Activated naive CD8-positive, alpha-beta T cell treated with anti-CD3 and anti-CD28 coated beads, Interleukin-2, amount 50 U/mL, for 24 hours (primary cell): ENCODE data around the gene IFT43.

Experiments
- ATAC-seq: fragments of 150-1000 bp; cut with Tn5 transposase; one replicate; pipeline ENCODE4 v1.10.0; 2021
- DNase-seq: peaks from one replicate; pipeline ENCODE4 v3.0.0; 2021
- H3K27ac Mint-ChIP-seq: one replicate; pipeline ENCODE4 v1.8.0; 2021; ENCODE audit warnings: mild to moderate bottlenecking, mixed read lengths
- H3K27me3 Mint-ChIP-seq: one replicate; pipeline ENCODE4 v1.8.0; 2021; ENCODE audit warnings: mixed read lengths
- H3K36me3 Mint-ChIP-seq: one replicate; pipeline ENCODE4 v1.8.0; 2021; ENCODE audit warnings: low read depth, mixed read lengths
- H3K4me1 Mint-ChIP-seq: one replicate; pipeline ENCODE4 v1.8.0; 2021; ENCODE audit warnings: mixed read lengths
- H3K4me3 Mint-ChIP-seq: one replicate; pipeline ENCODE4 v1.8.0; 2021; ENCODE audit warnings: mild to moderate bottlenecking, moderate library complexity, mixed read lengths
- H3K9me3 Mint-ChIP-seq: one replicate; pipeline ENCODE4 v1.8.0; 2021; ENCODE audit warnings: mixed read lengths

IFT43 gene

GRCh38 chr14:76057914-76058313, 72.4 kb downstream of the IFT43 start:
- ATAC-seq (no peak), DNase-seq (no peak)
- Mint-ChIP-seq H3K9me3 (no peaks in the 10 kb centered on the region), H3K27me3 (no peaks in the 10 kb centered on the region), H3K4me3 (no peak overlapping the region), H3K27ac (no peak overlapping the region), H3K36me3 (peaks cover 8% of the 10 kb centered on the region), H3K4me1 (no peaks in the 10 kb centered on the region)

- H3K4me3 Mint-ChIP-seq, result no peak overlapping the region
- no peaks in the 10 kb centered on the region for H3K4me1 Mint-ChIP-seq
- DNase-seq (no peak), ATAC-seq (no peak)
- H3K36me3 Mint-ChIP-seq, result peaks cover 23% of the 10 kb centered on the region
- no peak overlapping the region for H3K27ac Mint-ChIP-seq
- peaks cover 7% of the 10 kb centered on the region for H3K9me3 Mint-ChIP-seq
- H3K27me3 Mint-ChIP-seq, result no peaks in the 10 kb centered on the region
Observed at GRCh38 chr14:76063327-76063726, 77.8 kb downstream of the IFT43 start.

- Mint-ChIP-seq H3K4me3 (no peak overlapping the region), H3K36me3 (peaks cover 23% of the 10 kb centered on the region), H3K4me1 (no peaks in the 10 kb centered on the region), H3K9me3 (peaks cover 7% of the 10 kb centered on the region), H3K27ac (no peak overlapping the region), H3K27me3 (no peaks in the 10 kb centered on the region)
- DNase-seq (no peak), ATAC-seq (no peak)
Observed at GRCh38 chr14:76065519-76065918, 80.0 kb downstream of the IFT43 start.

DNA sequence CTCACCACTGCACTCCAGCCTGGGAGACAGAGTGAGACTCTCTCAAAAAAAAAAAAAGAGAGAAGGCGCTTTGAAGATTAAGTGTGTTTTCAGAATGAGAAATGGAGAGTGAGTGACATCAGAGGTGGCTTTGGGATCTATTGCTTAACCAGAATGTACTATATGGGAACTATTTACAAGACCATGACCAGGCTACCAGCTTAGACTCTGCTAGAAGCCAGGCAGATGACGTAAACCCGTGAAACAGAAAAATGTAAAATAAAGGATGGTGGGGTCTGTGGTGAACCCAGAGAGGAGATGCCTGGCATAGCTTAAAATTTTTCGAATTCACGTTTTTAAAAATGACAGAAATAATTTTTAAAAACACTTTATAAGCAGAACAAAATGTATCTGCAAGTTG, 82.0 kb downstream of the IFT43 start:
- peaks cover 7% of the 10 kb centered on the region for H3K9me3 Mint-ChIP-seq
- peaks cover 16% of the 10 kb centered on the region for H3K36me3 Mint-ChIP-seq
- no peaks in the 10 kb centered on the region for H3K4me1 Mint-ChIP-seq
- H3K4me3 Mint-ChIP-seq, result no peak overlapping the region
- no peak for ATAC-seq
- DNase-seq, result no peak
- no peak overlapping the region for H3K27ac Mint-ChIP-seq
- no peaks in the 10 kb centered on the region for H3K27me3 Mint-ChIP-seq

DNA sequence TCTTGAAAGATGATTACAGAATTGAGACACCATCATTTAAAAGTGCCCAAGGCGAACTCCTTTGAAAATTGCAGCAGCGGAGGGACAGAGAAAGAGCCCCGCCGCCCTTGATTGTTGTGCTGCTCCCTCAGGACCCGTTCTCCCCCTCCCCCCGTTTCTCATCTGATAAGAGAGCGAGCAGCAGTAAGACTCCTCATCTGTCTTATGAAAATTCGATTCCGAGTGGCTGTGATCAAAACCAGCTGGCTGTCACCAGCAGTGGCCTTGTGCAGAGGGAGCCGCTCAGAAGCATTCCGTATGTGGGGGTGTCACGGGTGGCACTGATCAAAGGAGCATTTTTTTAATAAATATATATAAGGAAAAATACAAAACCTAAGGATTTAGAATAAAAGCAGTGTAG, 88.2 kb downstream of the IFT43 start:
- H3K9me3 Mint-ChIP-seq, result no peaks in the 10 kb centered on the region

GRCh38 chr14:76077340-76077739, 91.8 kb downstream of the IFT43 start:
- no peak overlapping the region for H3K4me3 Mint-ChIP-seq
- no peaks in the 10 kb centered on the region for H3K27me3 Mint-ChIP-seq
- ATAC-seq (no peak), DNase-seq (no peak)
- no peak overlapping the region for H3K27ac Mint-ChIP-seq
- no peaks in the 10 kb centered on the region for H3K4me1 Mint-ChIP-seq
- H3K9me3 Mint-ChIP-seq, result no peaks in the 10 kb centered on the region
- H3K36me3 Mint-ChIP-seq, result no peaks in the 10 kb centered on the region

More for the DNA sequence above, 88.2 kb downstream of the IFT43 start:
- no peak for DNase-seq
- no peak for ATAC-seq
- H3K27ac Mint-ChIP-seq, result no peak overlapping the region
- no peaks in the 10 kb centered on the region for H3K4me1 Mint-ChIP-seq
- no peaks in the 10 kb centered on the region for H3K36me3 Mint-ChIP-seq
- H3K4me3 Mint-ChIP-seq, result no peak overlapping the region
- no peaks in the 10 kb centered on the region for H3K27me3 Mint-ChIP-seq

GRCh38 chr14:76078501-76078900, 92.9 kb downstream of the IFT43 start:
- no peak overlapping the region for H3K4me3 Mint-ChIP-seq
- DNase-seq, result no peak
- H3K36me3 Mint-ChIP-seq, result no peaks in the 10 kb centered on the region

DNA sequence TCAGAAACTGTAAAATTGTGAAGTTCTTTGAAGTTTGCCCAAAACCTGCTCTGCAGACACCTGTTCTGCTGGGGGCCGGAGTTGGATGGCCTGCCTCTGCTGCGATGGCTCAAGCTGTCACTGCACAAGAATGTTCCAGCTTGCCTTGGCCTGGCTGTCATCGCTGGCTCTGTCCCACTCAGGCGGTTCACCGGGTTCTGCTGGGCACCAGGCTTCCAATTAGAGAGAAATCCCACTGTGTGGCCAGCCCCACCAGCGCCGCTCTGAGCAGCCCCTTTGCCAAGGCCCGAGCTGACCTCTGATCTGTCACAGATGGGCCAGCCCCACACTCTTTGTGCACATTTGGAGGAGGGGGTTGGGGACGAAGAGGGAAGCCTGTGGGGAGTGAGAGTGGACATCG, 94.5 kb downstream of the IFT43 start:
- no peak for ATAC-seq

More at GRCh38 chr14:76078501-76078900, 92.9 kb downstream of the IFT43 start:
- ATAC-seq, result no peak
- Mint-ChIP-seq H3K9me3 (no peaks in the 10 kb centered on the region), H3K4me1 (no peaks in the 10 kb centered on the region), H3K27me3 (no peaks in the 10 kb centered on the region), H3K27ac (no peak overlapping the region)

GRCh38 chr14:76080471-76080870, 94.9 kb downstream of the IFT43 start:
- Mint-ChIP-seq H3K27me3 (no peaks in the 10 kb centered on the region), H3K4me3 (no peak overlapping the region), H3K4me1 (no peaks in the 10 kb centered on the region), H3K27ac (no peak overlapping the region), H3K36me3 (no peaks in the 10 kb centered on the region), H3K9me3 (no peaks in the 10 kb centered on the region)
- ATAC-seq (no peak), DNase-seq (no peak)

More for the DNA sequence above, 94.5 kb downstream of the IFT43 start:
- no peaks in the 10 kb centered on the region for H3K27me3 Mint-ChIP-seq
- no peaks in the 10 kb centered on the region for H3K4me1 Mint-ChIP-seq
- DNase-seq, result no peak
- H3K27ac Mint-ChIP-seq, result no peak overlapping the region
- H3K4me3 Mint-ChIP-seq, result no peak overlapping the region
- no peaks in the 10 kb centered on the region for H3K9me3 Mint-ChIP-seq
- no peaks in the 10 kb centered on the region for H3K36me3 Mint-ChIP-seq

DNA sequence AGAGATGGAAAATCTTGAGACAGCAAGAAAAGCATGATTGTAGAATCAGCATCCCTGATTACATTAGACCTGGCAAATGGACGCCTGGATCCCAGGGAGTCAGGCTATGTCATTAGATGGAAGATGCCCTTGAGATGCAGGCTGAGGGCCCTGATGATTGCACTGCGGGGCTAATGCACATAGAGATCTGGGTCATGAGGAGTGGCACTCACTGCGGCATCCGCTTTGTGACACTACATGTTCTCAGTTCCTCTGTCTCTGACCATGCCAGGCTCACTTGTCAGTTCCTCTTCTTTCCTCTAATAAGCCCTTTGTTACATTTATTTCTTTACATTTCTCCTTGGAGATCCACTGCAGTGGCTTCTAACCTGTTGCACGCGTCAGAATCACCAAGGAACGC, 96.1 kb downstream of the IFT43 start:
- no peak for DNase-seq
- ATAC-seq, result no peak
- H3K27ac Mint-ChIP-seq, result no peak overlapping the region

GRCh38 chr14:76083796-76084765, 98.5 kb downstream of the IFT43 start:
- DNase-seq (no peak), ATAC-seq (no peak)
- no peaks in the 10 kb centered on the region for H3K9me3 Mint-ChIP-seq
- H3K4me3 Mint-ChIP-seq, result no peak overlapping the region
- H3K27me3 Mint-ChIP-seq, result no peaks in the 10 kb centered on the region
- no peak overlapping the region for H3K27ac Mint-ChIP-seq
- no peaks in the 10 kb centered on the region for H3K36me3 Mint-ChIP-seq
- no peaks in the 10 kb centered on the region for H3K4me1 Mint-ChIP-seq

More for the DNA sequence above, 96.1 kb downstream of the IFT43 start:
- Mint-ChIP-seq H3K4me3 (no peak overlapping the region), H3K4me1 (no peaks in the 10 kb centered on the region), H3K9me3 (no peaks in the 10 kb centered on the region), H3K36me3 (no peaks in the 10 kb centered on the region), H3K27me3 (no peaks in the 10 kb centered on the region)

- no peaks in the 10 kb centered on the region for H3K4me1 Mint-ChIP-seq
- H3K27ac Mint-ChIP-seq, result no peak overlapping the region
- ATAC-seq, result no peak
- DNase-seq, result no peak
- H3K9me3 Mint-ChIP-seq, result no peaks in the 10 kb centered on the region
- H3K4me3 Mint-ChIP-seq, result no peak overlapping the region
- H3K27me3 Mint-ChIP-seq, result no peaks in the 10 kb centered on the region
- H3K36me3 Mint-ChIP-seq, result no peaks in the 10 kb centered on the region
Observed at GRCh38 chr14:76085358-76085757, 99.8 kb downstream of the IFT43 start.

DNA sequence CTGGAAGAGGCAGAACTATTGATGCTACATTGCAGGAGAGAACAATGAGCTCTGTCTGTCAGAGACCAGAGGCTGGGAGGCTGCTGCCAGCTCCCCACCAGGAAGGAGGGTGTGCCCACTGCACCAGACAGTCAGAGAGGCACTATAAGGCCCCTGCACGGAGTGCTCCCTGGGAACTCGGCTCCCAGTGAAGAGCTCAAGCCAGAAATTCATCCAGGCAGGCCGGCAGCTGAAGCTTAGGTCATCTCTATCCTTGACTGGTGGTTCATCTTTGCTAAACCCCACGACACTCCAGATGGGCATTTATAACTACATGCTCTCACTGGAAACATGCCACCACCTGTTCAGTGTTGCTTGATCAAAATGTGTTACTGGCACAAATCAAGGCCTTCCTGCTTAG, 101.1 kb downstream of the IFT43 start:
- Mint-ChIP-seq H3K36me3 (no peaks in the 10 kb centered on the region), H3K27ac (no peak overlapping the region), H3K4me3 (no peak overlapping the region), H3K27me3 (no peaks in the 10 kb centered on the region), H3K4me1 (no peaks in the 10 kb centered on the region), H3K9me3 (no peaks in the 10 kb centered on the region)
- DNase-seq (no peak), ATAC-seq (no peak)

GRCh38 chr14:76088326-76088725, 102.8 kb downstream of the IFT43 start:
- Mint-ChIP-seq H3K27ac (no peak overlapping the region), H3K27me3 (no peaks in the 10 kb centered on the region), H3K36me3 (no peaks in the 10 kb centered on the region), H3K9me3 (no peaks in the 10 kb centered on the region), H3K4me3 (no peak overlapping the region), H3K4me1 (no peaks in the 10 kb centered on the region)
- DNase-seq (no peak), ATAC-seq (no peak)

DNA sequence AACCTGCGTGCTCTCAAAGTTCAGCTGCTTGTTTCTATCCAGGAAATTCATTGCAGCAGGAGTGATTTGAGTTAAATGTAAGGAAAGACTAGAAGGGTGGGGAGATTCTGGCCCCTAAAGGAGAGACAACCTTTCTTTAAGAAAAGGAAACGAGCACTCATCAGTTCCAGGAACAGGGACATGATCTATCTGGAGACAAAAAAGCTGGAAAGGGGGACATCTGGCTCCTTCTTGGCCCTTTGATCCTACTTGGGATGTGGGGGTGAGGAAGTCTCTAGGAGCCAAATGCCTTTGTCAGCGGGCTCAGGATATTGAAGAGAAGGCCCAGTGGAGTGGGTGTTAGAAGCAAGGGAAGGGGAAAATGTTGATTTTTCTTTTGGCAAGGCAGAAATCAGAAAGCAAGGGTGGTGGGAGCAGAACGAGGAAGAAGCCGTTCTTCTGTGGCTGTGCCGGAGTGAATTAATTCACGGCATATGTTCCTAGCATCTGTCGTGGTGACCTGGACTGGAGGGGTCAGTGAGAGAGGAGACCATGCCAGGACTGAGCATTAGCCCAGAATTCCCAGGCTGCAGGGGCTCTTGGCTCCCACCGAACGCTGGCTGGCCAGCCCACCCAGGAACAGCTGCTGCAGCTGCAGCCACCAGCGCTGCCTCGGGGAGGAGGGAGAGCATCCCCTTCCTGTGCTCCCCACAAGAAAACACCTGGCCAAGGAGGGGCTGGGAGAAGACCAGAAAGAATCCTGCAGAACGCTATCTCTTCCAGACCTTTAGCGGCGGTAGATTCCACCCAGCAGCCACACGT, 103.4 kb downstream of the IFT43 start:
- H3K36me3 Mint-ChIP-seq, result no peaks in the 10 kb centered on the region
- no peak for DNase-seq
- ATAC-seq, result no peak
- no peak overlapping the region for H3K4me3 Mint-ChIP-seq
- no peaks in the 10 kb centered on the region for H3K9me3 Mint-ChIP-seq
- no peaks in the 10 kb centered on the region for H3K27me3 Mint-ChIP-seq
- H3K27ac Mint-ChIP-seq, result no peak overlapping the region
- H3K4me1 Mint-ChIP-seq, result no peaks in the 10 kb centered on the region
